Renal cortical epithelial cell (primary cell): ENCODE results near the gene IGF2R. TPM values are rescaled to one million over a fixed set of nuclear protein-coding genes. Genes with fewer than 3 reads are reported as not detected.

Experiments used
- DNase-seq: peaks from one replicate; pipeline ENCODE4 v3.0.0-alpha.2; 2011; ENCODE audit warnings: low read depth
- total RNA-seq: library from RNA; depleted of rRNA; stranded (reverse); fragments of >200 nt; gene quantifications from 2 replicates; pipeline ENCODE4 v1.2.3, GENCODE V29; 2014

IGF2R gene
- total RNA-seq, 1 donor from 2014 or later: 267 TPM

GRCh38 chr6:159973951-159974350 lies 5.1 kb downstream of the IGF2R start:
- DNase-seq: peak; percentile 84

GRCh38 chr6:159974932-159975331 lies 6.0 kb downstream of the IGF2R start:
- no peak for DNase-seq

GRCh38 chr6:159976686-159977254 lies 7.9 kb downstream of the IGF2R start:
- no peak for DNase-seq

- DNase-seq: peak; percentile 66
These were observed 8.5 kb downstream of the IGF2R start for GRCh38 chr6:159977255-159977903.

GRCh38 chr6:159977904-159978268 lies 9.0 kb downstream of the IGF2R start:
- DNase-seq: no peak

GRCh38 chr6:159978291-159979135 lies 9.6 kb downstream of the IGF2R start:
- DNase-seq: peak; percentile 80

- peak; percentile 80 for DNase-seq
These were observed 10.4 kb downstream of the IGF2R start for GRCh38 chr6:159979136-159979874.

- DNase-seq: no peak
These were observed 11.6 kb downstream of the IGF2R start for GRCh38 chr6:159980474-159980873.

GRCh38 chr6:159981071-159981402 lies 12.2 kb downstream of the IGF2R start:
- no peak for DNase-seq

GRCh38 chr6:159981403-159982245 lies 12.7 kb downstream of the IGF2R start:
- DNase-seq: peak; percentile 81

GRCh38 chr6:159982731-159983506 lies 14.0 kb downstream of the IGF2R start:
- DNase-seq: peak; percentile 77

- no peak for DNase-seq
These were observed 14.8 kb downstream of the IGF2R start for GRCh38 chr6:159983641-159984080.

- DNase-seq: peak; percentile 55
These were observed 15.4 kb downstream of the IGF2R start for GRCh38 chr6:159984268-159984786.

- peak; percentile 85 for DNase-seq
These were observed 16.5 kb downstream of the IGF2R start for GRCh38 chr6:159985296-159985945.

GRCh38 chr6:159988983-159989454 lies 20.1 kb downstream of the IGF2R start:
- DNase-seq: peak; percentile 58

GRCh38 chr6:159989492-159990480 lies 20.9 kb downstream of the IGF2R start:
- DNase-seq: peak; percentile 68

GRCh38 chr6:159992366-159992765 lies 23.5 kb downstream of the IGF2R start:
- DNase-seq: no peak

GRCh38 chr6:159995405-159995804 lies 26.5 kb downstream of the IGF2R start:
- no peak for DNase-seq
